T1000 (cell line): Measurements from ENCODE around the gene FAM171A1.
"Not testable (repeated sequence)": the region's sequence is repeated elsewhere in the genome, so short reads cannot be mapped to it uniquely, and the experiment has no call there.

ENCODE experiments used
- DNase-seq: peaks from one replicate; lab custom pipeline; 2025; ENCODE audit warnings: mixed read lengths; lab: John Stamatoyannopoulos, UW

FAM171A1 gene

GRCh38 chr10:15316871-15317464 is 54.1 kb downstream of the FAM171A1 start:
- DNase-seq: no peak

- DNase-seq: no peak
Measured at GRCh38 chr10:15316145-15316544, 54.9 kb downstream of the FAM171A1 start.

GRCh38 chr10:15315286-15315685 is 55.8 kb downstream of the FAM171A1 start:
- no peak for DNase-seq

GRCh38 chr10:15314482-15315045 is 56.5 kb downstream of the FAM171A1 start:
- no peak for DNase-seq

GRCh38 chr10:15313843-15314242 is 57.2 kb downstream of the FAM171A1 start:
- no peak for DNase-seq

GRCh38 chr10:15313047-15313446 is 58.0 kb downstream of the FAM171A1 start:
- no peak for DNase-seq

- DNase-seq: no peak
Measured at GRCh38 chr10:15311569-15312280, 59.4 kb downstream of the FAM171A1 start.

- no peak for DNase-seq
Measured at GRCh38 chr10:15310776-15311568, 60.1 kb downstream of the FAM171A1 start.

GRCh38 chr10:15309221-15309620 is 61.9 kb downstream of the FAM171A1 start:
- no peak for DNase-seq

- DNase-seq: no peak
Measured at GRCh38 chr10:15306735-15307280, 64.3 kb downstream of the FAM171A1 start.

- DNase-seq: no peak
Measured at GRCh38 chr10:15305634-15306033, 65.5 kb downstream of the FAM171A1 start.

GRCh38 chr10:15305161-15305560 is 65.9 kb downstream of the FAM171A1 start:
- no peak for DNase-seq

- not testable (repeated sequence) for DNase-seq
Measured at GRCh38 chr10:15302188-15302956, 68.7 kb downstream of the FAM171A1 start.

- DNase-seq: no peak
Measured at GRCh38 chr10:15300697-15301096, 70.4 kb downstream of the FAM171A1 start.

GRCh38 chr10:15300145-15300544 is 70.9 kb downstream of the FAM171A1 start:
- DNase-seq: no peak

- DNase-seq: no peak
Measured at GRCh38 chr10:15296701-15297100, 74.4 kb downstream of the FAM171A1 start.

- DNase-seq: no peak
Measured at GRCh38 chr10:15295537-15296325, 75.4 kb downstream of the FAM171A1 start.

GRCh38 chr10:15293862-15294842 is 76.9 kb downstream of the FAM171A1 start:
- no peak for DNase-seq

GRCh38 chr10:15290671-15291070 is 80.4 kb downstream of the FAM171A1 start:
- no peak for DNase-seq
